Measurements from ENCODE around the gene PCCA. TPM values are rescaled to one million over a fixed set of nuclear protein-coding genes. Genes with fewer than 3 reads are reported as not detected.

Gene PCCA
- total RNA-seq, 1 experiment from 2014 or later, result 8.9 TPM

- no peaks in the 10 kb centered on the region for H3K27me3 Mint-ChIP-seq (ENCODE audit: unreplicated experiment)
- no peaks in the 10 kb centered on the region for H3K9me3 Mint-ChIP-seq (ENCODE audit: low read depth, unreplicated experiment)
- TF ChIP-seq CTCF (IDR thresholded peaks at IDR 0.05; ENCODE audit: unreplicated experiment), result no peak
- DNase-seq, result no peak
- no peak overlapping the region for H3K4me3 Mint-ChIP-seq (ENCODE audit: low read depth, unreplicated experiment)
- intact Hi-C loops (cut with micrococcal nuclease; ENCODE audit: unreplicated experiment), result no loop called here
- CTCF ChIA-PET, result no interaction called here
- no peaks in the 10 kb centered on the region for H3K36me3 Mint-ChIP-seq (ENCODE audit: insufficient read depth, unreplicated experiment)
- no peaks in the 10 kb centered on the region for H3K4me1 Mint-ChIP-seq (ENCODE audit: low read depth, unreplicated experiment)
- BruUV-seq (replicated peaks), result no TSS peak
- H3K27ac Mint-ChIP-seq (ENCODE audit: unreplicated experiment), result no peak overlapping the region
Observed at GRCh38 chr13:100045355-100045754, 43.5 kb upstream of the PCCA start.

- DNase-seq, result no peak
- CTCF ChIA-PET, result no interaction called here
- no peak for TF ChIP-seq CTCF (IDR thresholded peaks at IDR 0.05; ENCODE audit: unreplicated experiment)
- no peaks in the 10 kb centered on the region for H3K9me3 Mint-ChIP-seq (ENCODE audit: low read depth, unreplicated experiment)
- no peak overlapping the region for H3K4me3 Mint-ChIP-seq (ENCODE audit: low read depth, unreplicated experiment)
- H3K27me3 Mint-ChIP-seq (ENCODE audit: unreplicated experiment), result no peaks in the 10 kb centered on the region
- intact Hi-C loops (cut with micrococcal nuclease; ENCODE audit: unreplicated experiment), result no loop called here
- H3K4me1 Mint-ChIP-seq (ENCODE audit: low read depth, unreplicated experiment), result no peaks in the 10 kb centered on the region
- H3K27ac Mint-ChIP-seq (ENCODE audit: unreplicated experiment), result no peak overlapping the region
- H3K36me3 Mint-ChIP-seq (ENCODE audit: insufficient read depth, unreplicated experiment), result no peaks in the 10 kb centered on the region
- BruUV-seq (replicated peaks), result no TSS peak
Observed at GRCh38 chr13:100051070-100051469, 37.8 kb upstream of the PCCA start.

- H3K9me3 Mint-ChIP-seq (ENCODE audit: low read depth, unreplicated experiment), result peaks cover 5% of the 10 kb centered on the region
- H3K4me1 Mint-ChIP-seq (ENCODE audit: low read depth, unreplicated experiment), result no peaks in the 10 kb centered on the region
- no TSS peak for BruUV-seq (replicated peaks)
- H3K36me3 Mint-ChIP-seq (ENCODE audit: insufficient read depth, unreplicated experiment), result no peaks in the 10 kb centered on the region
- no peak overlapping the region for H3K4me3 Mint-ChIP-seq (ENCODE audit: low read depth, unreplicated experiment)
- no peak for TF ChIP-seq CTCF (IDR thresholded peaks at IDR 0.05; ENCODE audit: unreplicated experiment)
- no peaks in the 10 kb centered on the region for H3K27me3 Mint-ChIP-seq (ENCODE audit: unreplicated experiment)
- intact Hi-C loops (cut with micrococcal nuclease; ENCODE audit: unreplicated experiment), result no loop called here
- CTCF ChIA-PET, result no interaction called here
- DNase-seq, result no peak
- H3K27ac Mint-ChIP-seq (ENCODE audit: unreplicated experiment), result no peak overlapping the region
Observed at GRCh38 chr13:100059827-100060226, 29.1 kb upstream of the PCCA start.

- Mint-ChIP-seq H3K4me3 (ENCODE audit: low read depth, unreplicated experiment) (no peak overlapping the region), H3K27ac (ENCODE audit: unreplicated experiment) (no peak overlapping the region), H3K9me3 (ENCODE audit: low read depth, unreplicated experiment) (peaks cover 5% of the 10 kb centered on the region), H3K36me3 (ENCODE audit: insufficient read depth, unreplicated experiment) (no peaks in the 10 kb centered on the region), H3K4me1 (ENCODE audit: low read depth, unreplicated experiment) (no peaks in the 10 kb centered on the region), H3K27me3 (ENCODE audit: unreplicated experiment) (no peaks in the 10 kb centered on the region)
- BruUV-seq (replicated peaks), result no TSS peak
- no peak for TF ChIP-seq CTCF (IDR thresholded peaks at IDR 0.05; ENCODE audit: unreplicated experiment)
- CTCF ChIA-PET, result no interaction called here
- intact Hi-C loops (cut with micrococcal nuclease; ENCODE audit: unreplicated experiment), result no loop called here
- DNase-seq, result no peak
Observed at GRCh38 chr13:100063333-100063732, 25.6 kb upstream of the PCCA start.

- Mint-ChIP-seq H3K27ac (ENCODE audit: unreplicated experiment) (no peak overlapping the region), H3K27me3 (ENCODE audit: unreplicated experiment) (no peaks in the 10 kb centered on the region), H3K4me1 (ENCODE audit: low read depth, unreplicated experiment) (no peaks in the 10 kb centered on the region), H3K9me3 (ENCODE audit: low read depth, unreplicated experiment) (peaks cover 2% of the 10 kb centered on the region), H3K4me3 (ENCODE audit: low read depth, unreplicated experiment) (no peak overlapping the region), H3K36me3 (ENCODE audit: insufficient read depth, unreplicated experiment) (no peaks in the 10 kb centered on the region)
- BruUV-seq (replicated peaks), result no TSS peak
- no peak for TF ChIP-seq CTCF (IDR thresholded peaks at IDR 0.05; ENCODE audit: unreplicated experiment)
- CTCF ChIA-PET, result no interaction called here
- DNase-seq, result no peak
- intact Hi-C loops (cut with micrococcal nuclease; ENCODE audit: unreplicated experiment), result no loop called here
Observed at GRCh38 chr13:100063906-100064305, 25.0 kb upstream of the PCCA start.
